DMS 273 treated with DMSO at 0.1 percent for 48 hours (cell line): Measurements from ENCODE around the gene TNFSF12.

Source experiments
- DNase-seq: peaks from one replicate; lab custom pipeline; 2025; lab: John Stamatoyannopoulos, UW

The TNFSF12 gene

GRCh38 chr17:7548585-7549400 is at the start of gene TNFSF12:
TSS of gene TNFSF12 (plus strand) at chr17:7549058. CDS start at chr17:7549154, 96 bp downstream.
- DNase-seq: no peak

GRCh38 chr17:7499161-7499560 is 49.7 kb upstream of the TNFSF12 start:
- DNase-seq: no peak

GRCh38 chr17:7501729-7502128 is 47.1 kb upstream of the TNFSF12 start:
- no peak for DNase-seq

- DNase-seq: no peak
These were observed 46.5 kb upstream of the TNFSF12 start for GRCh38 chr17:7502171-7502847.

GRCh38 chr17:7502987-7503386 is 45.9 kb upstream of the TNFSF12 start:
- DNase-seq: no peak

- no peak for DNase-seq
These were observed 45.3 kb upstream of the TNFSF12 start for GRCh38 chr17:7503521-7503920.

- no peak for DNase-seq
These were observed 40.7 kb upstream of the TNFSF12 start for GRCh38 chr17:7508145-7508544.

- DNase-seq: no peak
These were observed 40.0 kb upstream of the TNFSF12 start for GRCh38 chr17:7508846-7509245.

- DNase-seq: no peak
These were observed 38.9 kb upstream of the TNFSF12 start for GRCh38 chr17:7509937-7510336.

GRCh38 chr17:7511108-7511507 is 37.8 kb upstream of the TNFSF12 start:
- no peak for DNase-seq

GRCh38 chr17:7512105-7512504 is 36.8 kb upstream of the TNFSF12 start:
- DNase-seq: no peak

GRCh38 chr17:7512824-7513540 is 35.9 kb upstream of the TNFSF12 start:
- DNase-seq: no peak

- no peak for DNase-seq
These were observed 34.9 kb upstream of the TNFSF12 start for GRCh38 chr17:7513850-7514419.

- no peak for DNase-seq
These were observed 32.8 kb upstream of the TNFSF12 start for GRCh38 chr17:7515911-7516610.

GRCh38 chr17:7523033-7523432 is 25.8 kb upstream of the TNFSF12 start:
- no peak for DNase-seq

GRCh38 chr17:7528842-7529241 is 20.0 kb upstream of the TNFSF12 start:
- DNase-seq: no peak

GRCh38 chr17:7530023-7530900 is 18.6 kb upstream of the TNFSF12 start:
- DNase-seq: no peak

- DNase-seq: no peak
These were observed 10.8 kb upstream of the TNFSF12 start for GRCh38 chr17:7538050-7538449.

GRCh38 chr17:7538891-7539545 is 9.8 kb upstream of the TNFSF12 start:
- no peak for DNase-seq

- no peak for DNase-seq
These were observed 7.7 kb upstream of the TNFSF12 start for GRCh38 chr17:7541074-7541621.
